ENCODE data around the gene PPM1L. TPM values are rescaled to one million over a fixed set of nuclear protein-coding genes. Genes with fewer than 3 reads are reported as not detected.

The PPM1L gene
- total and polyA plus RNA-seq, 2 of the 13 experiments (the other 11 are each of a cell fraction or from before 2014, with no cell fraction given), result 0.22 to 1.4 TPM

DNA sequence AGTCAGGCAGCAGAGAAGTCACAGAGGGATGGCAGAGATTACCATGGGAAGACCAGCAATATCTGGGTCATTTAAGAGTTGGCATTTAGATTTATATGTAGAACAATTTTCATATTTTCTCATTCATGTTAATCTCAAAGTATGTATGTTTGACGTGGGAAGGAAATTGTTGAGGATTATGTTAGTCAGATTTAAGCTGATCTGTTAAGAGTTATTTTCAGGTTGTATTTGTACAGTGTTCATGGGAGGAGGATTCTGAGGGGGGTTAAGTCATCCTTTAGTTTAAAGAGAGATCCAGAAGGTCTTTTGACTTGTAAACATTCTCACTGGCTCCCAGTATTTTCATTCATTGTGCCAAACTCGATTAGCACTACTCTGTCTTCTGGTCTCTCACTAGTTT lies 34.7 kb downstream of the PPM1L start:
- CTCF ChIA-PET (ENCODE audit: low intra/inter-chr PET ratio, low total read pairs), result no interaction called here
- no peaks in the 10 kb centered on the region for H3K36me3 ChIP-seq (replicated peaks in 1 of 2; ENCODE audit: control insufficient read depth in 1 of 2, insufficient read depth in 2 of 2, low read length in 2 of 2)
- no peak overlapping the region for H3K9ac ChIP-seq (ENCODE audit: insufficient read depth, low read depth, low read length)
- intact Hi-C loops (cut with micrococcal nuclease; ENCODE audit: unreplicated experiment) (no loop called here), in situ Hi-C loops (cut with HindIII; ENCODE audit: extremely low pct_ligation_motif_present, low pct_unique_long_range_greater_than_20kb) (no loop called here)
- BruUV-seq (replicated peaks), result no TSS peak
- H2AFZ ChIP-seq (ENCODE audit: low read length), result no peak overlapping the region
- no peaks in the 10 kb centered on the region for H3K27me3 ChIP-seq (ENCODE audit: control insufficient read depth in 1 of 2, insufficient read depth in 2 of 2, low read length in 2 of 2)
- H3K79me2 ChIP-seq (ENCODE audit: insufficient read depth, low read length), result no peaks in the 10 kb centered on the region
- no peak overlapping the region for H3K4me3 ChIP-seq (replicated peaks in 1 of 3; ENCODE audit: insufficient read depth in 1 of 3, low read depth in 2 of 3, low read length in 3 of 3)
- no peaks in the 10 kb centered on the region for H3K9me3 ChIP-seq (ENCODE audit: low read length)
- DNase-seq (ENCODE audit: low spot score), result no peak
- ATAC-seq, result no peak
- no peak for FAIRE-seq
- H4K20me1 ChIP-seq (ENCODE audit: insufficient read depth, low read length), result no peaks in the 10 kb centered on the region
- POLR2A ChIA-PET, result no interaction called here
- no peaks in the 10 kb centered on the region for H3K4me1 ChIP-seq (ENCODE audit: insufficient read depth, low read length)
- no peak overlapping the region for H3K27ac ChIP-seq (ENCODE audit: extremely low read length, insufficient read depth, low read length)
- 0% methylated on average over 2 of the region's 2 CpGs for WGBS (ENCODE audit: low lambda C conversion rate)
- no peak overlapping the region for H3K4me2 ChIP-seq (ENCODE audit: low read depth, low read length)
- TF ChIP-seq SP1 (IDR thresholded peaks at IDR 0.05) (no peak), SP1 (CRISPR knock-in tag; IDR thresholded peaks at IDR 0.05) (no peak), RFX3 (CRISPR knock-in tag; IDR thresholded peaks at IDR 0.05) (no peak), TBX3 (IDR thresholded peaks at IDR 0.05; ENCODE audit: borderline replicate concordance) (no peak), ZNF75D (CRISPR knock-in tag; IDR thresholded peaks at IDR 0.05; ENCODE audit: borderline replicate concordance) (no peak), MAZ (IDR thresholded peaks at IDR 0.05; ENCODE audit: borderline replicate concordance, low read depth, low read length) (no peak), MAZ (CRISPR knock-in tag; IDR thresholded peaks at IDR 0.05; ENCODE audit: low read depth) (no peak), CHD4 (IDR thresholded peaks at IDR 0.05; ENCODE audit: borderline replicate concordance, low read length) (no peak)
- TF ChIP-seq, protein P1, sequence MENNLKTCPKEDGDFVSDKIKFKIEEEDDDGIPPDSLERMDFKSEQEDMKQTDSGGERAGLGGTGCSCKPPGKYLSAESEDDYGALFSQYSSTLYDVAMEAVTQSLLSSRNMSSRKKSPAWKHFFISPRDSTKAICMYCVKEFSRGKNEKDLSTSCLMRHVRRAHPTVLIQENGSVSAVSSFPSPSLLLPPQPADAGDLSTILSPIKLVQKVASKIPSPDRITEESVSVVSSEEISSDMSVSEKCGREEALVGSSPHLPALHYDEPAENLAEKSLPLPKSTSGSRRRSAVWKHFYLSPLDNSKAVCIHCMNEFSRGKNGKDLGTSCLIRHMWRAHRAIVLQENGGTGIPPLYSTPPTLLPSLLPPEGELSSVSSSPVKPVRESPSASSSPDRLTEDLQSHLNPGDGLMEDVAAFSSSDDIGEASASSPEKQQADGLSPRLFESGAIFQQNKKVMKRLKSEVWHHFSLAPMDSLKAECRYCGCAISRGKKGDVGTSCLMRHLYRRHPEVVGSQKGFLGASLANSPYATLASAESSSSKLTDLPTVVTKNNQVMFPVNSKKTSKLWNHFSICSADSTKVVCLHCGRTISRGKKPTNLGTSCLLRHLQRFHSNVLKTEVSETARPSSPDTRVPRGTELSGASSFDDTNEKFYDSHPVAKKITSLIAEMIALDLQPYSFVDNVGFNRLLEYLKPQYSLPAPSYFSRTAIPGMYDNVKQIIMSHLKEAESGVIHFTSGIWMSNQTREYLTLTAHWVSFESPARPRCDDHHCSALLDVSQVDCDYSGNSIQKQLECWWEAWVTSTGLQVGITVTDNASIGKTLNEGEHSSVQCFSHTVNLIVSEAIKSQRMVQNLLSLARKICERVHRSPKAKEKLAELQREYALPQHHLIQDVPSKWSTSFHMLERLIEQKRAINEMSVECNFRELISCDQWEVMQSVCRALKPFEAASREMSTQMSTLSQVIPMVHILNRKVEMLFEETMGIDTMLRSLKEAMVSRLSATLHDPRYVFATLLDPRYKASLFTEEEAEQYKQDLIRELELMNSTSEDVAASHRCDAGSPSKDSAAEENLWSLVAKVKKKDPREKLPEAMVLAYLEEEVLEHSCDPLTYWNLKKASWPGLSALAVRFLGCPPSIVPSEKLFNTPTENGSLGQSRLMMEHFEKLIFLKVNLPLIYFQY (CRISPR knock-in tag; IDR thresholded peaks at IDR 0.05; ENCODE audit: borderline replicate concordance), result no peak
- TF ChIP-seq, protein P2, sequence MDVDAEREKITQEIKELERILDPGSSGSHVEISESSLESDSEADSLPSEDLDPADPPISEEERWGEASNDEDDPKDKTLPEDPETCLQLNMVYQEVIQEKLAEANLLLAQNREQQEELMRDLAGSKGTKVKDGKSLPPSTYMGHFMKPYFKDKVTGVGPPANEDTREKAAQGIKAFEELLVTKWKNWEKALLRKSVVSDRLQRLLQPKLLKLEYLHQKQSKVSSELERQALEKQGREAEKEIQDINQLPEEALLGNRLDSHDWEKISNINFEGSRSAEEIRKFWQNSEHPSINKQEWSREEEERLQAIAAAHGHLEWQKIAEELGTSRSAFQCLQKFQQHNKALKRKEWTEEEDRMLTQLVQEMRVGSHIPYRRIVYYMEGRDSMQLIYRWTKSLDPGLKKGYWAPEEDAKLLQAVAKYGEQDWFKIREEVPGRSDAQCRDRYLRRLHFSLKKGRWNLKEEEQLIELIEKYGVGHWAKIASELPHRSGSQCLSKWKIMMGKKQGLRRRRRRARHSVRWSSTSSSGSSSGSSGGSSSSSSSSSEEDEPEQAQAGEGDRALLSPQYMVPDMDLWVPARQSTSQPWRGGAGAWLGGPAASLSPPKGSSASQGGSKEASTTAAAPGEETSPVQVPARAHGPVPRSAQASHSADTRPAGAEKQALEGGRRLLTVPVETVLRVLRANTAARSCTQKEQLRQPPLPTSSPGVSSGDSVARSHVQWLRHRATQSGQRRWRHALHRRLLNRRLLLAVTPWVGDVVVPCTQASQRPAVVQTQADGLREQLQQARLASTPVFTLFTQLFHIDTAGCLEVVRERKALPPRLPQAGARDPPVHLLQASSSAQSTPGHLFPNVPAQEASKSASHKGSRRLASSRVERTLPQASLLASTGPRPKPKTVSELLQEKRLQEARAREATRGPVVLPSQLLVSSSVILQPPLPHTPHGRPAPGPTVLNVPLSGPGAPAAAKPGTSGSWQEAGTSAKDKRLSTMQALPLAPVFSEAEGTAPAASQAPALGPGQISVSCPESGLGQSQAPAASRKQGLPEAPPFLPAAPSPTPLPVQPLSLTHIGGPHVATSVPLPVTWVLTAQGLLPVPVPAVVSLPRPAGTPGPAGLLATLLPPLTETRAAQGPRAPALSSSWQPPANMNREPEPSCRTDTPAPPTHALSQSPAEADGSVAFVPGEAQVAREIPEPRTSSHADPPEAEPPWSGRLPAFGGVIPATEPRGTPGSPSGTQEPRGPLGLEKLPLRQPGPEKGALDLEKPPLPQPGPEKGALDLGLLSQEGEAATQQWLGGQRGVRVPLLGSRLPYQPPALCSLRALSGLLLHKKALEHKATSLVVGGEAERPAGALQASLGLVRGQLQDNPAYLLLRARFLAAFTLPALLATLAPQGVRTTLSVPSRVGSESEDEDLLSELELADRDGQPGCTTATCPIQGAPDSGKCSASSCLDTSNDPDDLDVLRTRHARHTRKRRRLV (CRISPR knock-in tag; IDR thresholded peaks at IDR 0.05), result no peak
- TF ChIP-seq, protein P3, sequence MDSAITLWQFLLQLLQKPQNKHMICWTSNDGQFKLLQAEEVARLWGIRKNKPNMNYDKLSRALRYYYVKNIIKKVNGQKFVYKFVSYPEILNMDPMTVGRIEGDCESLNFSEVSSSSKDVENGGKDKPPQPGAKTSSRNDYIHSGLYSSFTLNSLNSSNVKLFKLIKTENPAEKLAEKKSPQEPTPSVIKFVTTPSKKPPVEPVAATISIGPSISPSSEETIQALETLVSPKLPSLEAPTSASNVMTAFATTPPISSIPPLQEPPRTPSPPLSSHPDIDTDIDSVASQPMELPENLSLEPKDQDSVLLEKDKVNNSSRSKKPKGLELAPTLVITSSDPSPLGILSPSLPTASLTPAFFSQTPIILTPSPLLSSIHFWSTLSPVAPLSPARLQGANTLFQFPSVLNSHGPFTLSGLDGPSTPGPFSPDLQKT (CRISPR knock-in tag; IDR thresholded peaks at IDR 0.05; ENCODE audit: borderline replicate concordance), result no peak
- TF ChIP-seq, protein P4, sequence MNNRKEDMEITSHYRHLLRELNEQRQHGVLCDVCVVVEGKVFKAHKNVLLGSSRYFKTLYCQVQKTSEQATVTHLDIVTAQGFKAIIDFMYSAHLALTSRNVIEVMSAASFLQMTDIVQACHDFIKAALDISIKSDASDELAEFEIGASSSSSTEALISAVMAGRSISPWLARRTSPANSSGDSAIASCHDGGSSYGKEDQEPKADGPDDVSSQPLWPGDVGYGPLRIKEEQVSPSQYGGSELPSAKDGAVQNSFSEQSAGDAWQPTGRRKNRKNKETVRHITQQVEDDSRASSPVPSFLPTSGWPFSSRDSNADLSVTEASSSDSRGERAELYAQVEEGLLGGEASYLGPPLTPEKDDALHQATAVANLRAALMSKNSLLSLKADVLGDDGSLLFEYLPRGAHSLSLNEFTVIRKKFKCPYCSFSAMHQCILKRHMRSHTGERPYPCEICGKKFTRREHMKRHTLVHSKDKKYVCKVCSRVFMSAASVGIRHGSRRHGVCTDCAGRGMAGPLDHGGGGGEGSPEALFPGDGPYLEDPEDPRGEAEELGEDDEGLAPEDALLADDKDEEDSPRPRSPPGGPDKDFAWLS (CRISPR knock-in tag; IDR thresholded peaks at IDR 0.05; ENCODE audit: borderline replicate concordance), result no peak

All from HepG2 (cell line).